BE2C (cell line): ENCODE results near the gene ADAMTS16.

Experiments used
- DNase-seq: peaks from one replicate; pipeline ENCODE4 v3.0.0-alpha.2; 2020
- H3K27me3 ChIP-seq: fragments of 250-450 bp; sonication (Bioruptor Pico); 2 replicates; pipeline ENCODE4 v1.5.1; 2020; ENCODE audit warnings: mild to moderate bottlenecking
- H3K36me3 ChIP-seq: fragments of 250-450 bp; sonication (Bioruptor Pico); 2 replicates; pipeline ENCODE4 v1.5.1; 2020; ENCODE audit warnings: mild to moderate bottlenecking
- H3K4me1 ChIP-seq: fragments of 250-450 bp; sonication (Bioruptor Pico); 2 replicates; pipeline ENCODE4 v1.5.1; 2020
- H3K4me3 ChIP-seq: 2 replicates; pipeline ENCODE4 v1.5.1; 2011; ENCODE audit warnings: low read depth, low read length
- H3K9me3 ChIP-seq: fragments of 250-450 bp; sonication (Bioruptor Pico); 2 replicates; pipeline ENCODE4 v1.5.1; 2020
- CTCF ChIP-seq: IDR thresholded peaks from 2 replicates; pipeline ENCODE4 v1.5.1; 2012; ENCODE audit warnings: mild to moderate bottlenecking, low read depth, low read length

ADAMTS16 gene

DNA sequence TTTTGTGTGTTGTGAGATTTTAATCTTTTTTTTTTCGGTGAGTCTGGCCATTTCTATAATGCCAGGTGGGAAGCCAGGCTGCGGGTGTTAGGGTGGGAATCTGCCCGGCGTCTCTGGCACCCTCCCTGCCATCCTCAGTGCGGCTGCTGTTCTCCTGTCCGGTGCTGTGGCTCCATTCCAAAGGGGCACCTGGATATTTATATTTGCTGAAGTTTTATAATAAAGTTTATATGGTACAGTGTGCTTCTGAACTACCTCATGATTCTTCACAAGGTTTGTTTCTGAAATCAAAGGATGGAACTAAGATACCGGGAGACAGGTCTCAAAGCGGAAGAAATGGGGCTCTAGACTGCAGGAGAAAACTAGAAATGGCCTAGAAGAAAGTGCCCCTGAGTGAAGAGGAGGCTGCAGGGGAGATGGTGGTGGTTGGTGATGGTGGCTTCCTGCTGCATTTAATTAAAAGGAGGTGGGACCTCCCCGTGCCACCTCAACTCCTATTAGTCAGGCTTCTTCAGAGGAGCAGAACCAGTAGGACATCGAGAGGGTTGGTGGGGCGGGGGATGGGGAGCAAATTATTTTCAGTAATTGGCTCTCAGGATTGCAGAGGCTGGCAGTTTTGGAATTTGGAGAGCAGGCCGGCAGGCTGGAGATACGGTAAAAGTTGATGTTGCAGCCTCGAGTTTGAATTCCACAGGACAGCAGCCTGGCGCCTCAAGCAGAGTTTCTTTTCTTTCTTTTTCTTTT is 180.1 kb downstream of the ADAMTS16 start:
- no peaks in the 10 kb centered on the region for H3K36me3 ChIP-seq
- no peak for DNase-seq
- no peak overlapping the region for H3K4me3 ChIP-seq
- TF ChIP-seq CTCF: no peak
- H3K4me1 ChIP-seq: peaks cover 25% of the 10 kb centered on the region
- H3K9me3 ChIP-seq: no peaks in the 10 kb centered on the region
- H3K27me3 ChIP-seq: no peaks in the 10 kb centered on the region

DNA sequence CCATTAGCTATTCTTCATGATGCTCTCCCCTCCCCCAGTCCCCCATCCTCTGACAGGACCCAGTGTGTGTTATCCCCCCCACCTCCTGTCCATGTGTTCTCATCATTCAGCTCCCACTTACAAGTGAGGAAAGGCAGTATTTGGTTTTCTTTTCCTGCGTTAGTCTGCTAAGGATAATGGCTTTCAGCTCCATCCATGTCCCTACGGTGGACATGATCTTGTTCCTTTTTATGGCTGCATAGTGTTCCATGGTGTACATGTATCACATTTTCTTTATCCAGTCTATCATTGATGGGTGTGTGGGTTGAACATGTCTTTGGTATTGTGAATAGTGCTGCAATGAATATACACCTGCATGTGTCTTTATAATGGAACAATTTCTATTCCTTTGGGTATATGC is 181.0 kb downstream of the ADAMTS16 start:
- no peak for TF ChIP-seq CTCF
- Histone ChIP-seq H3K9me3 (no peaks in the 10 kb centered on the region), H3K27me3 (no peaks in the 10 kb centered on the region)

DNA sequence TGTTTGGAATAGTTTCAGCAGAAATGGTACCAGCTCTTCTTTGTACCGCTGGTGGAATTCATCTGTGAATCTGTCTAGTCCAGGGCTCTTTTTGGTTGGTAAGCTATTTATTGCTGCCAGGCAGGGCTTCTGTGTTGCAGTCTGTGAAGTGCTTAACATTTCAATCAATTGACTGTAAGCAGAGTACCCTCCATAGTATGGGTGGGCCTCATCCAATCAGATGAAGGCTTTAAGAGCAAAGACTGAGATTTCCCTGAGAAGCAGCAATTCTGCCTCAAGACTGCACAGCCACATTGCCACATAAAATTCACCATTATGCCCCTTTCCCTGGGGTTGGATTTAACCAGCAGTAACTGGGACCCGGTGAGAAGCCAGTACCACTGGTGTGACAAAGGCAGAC is 183.4 kb downstream of the ADAMTS16 start:
- no peak for TF ChIP-seq CTCF
- no peak for DNase-seq
- no peaks in the 10 kb centered on the region for H3K9me3 ChIP-seq
- no peaks in the 10 kb centered on the region for H3K27me3 ChIP-seq
- H3K4me3 ChIP-seq: no peak overlapping the region
- H3K4me1 ChIP-seq: peaks cover 15% of the 10 kb centered on the region
- H3K36me3 ChIP-seq: no peaks in the 10 kb centered on the region

More for the DNA sequence above, 181.0 kb downstream of the ADAMTS16 start:
- H3K36me3 ChIP-seq: no peaks in the 10 kb centered on the region
- H3K4me1 ChIP-seq: peaks cover 25% of the 10 kb centered on the region
- DNase-seq: no peak
- no peak overlapping the region for H3K4me3 ChIP-seq

DNA sequence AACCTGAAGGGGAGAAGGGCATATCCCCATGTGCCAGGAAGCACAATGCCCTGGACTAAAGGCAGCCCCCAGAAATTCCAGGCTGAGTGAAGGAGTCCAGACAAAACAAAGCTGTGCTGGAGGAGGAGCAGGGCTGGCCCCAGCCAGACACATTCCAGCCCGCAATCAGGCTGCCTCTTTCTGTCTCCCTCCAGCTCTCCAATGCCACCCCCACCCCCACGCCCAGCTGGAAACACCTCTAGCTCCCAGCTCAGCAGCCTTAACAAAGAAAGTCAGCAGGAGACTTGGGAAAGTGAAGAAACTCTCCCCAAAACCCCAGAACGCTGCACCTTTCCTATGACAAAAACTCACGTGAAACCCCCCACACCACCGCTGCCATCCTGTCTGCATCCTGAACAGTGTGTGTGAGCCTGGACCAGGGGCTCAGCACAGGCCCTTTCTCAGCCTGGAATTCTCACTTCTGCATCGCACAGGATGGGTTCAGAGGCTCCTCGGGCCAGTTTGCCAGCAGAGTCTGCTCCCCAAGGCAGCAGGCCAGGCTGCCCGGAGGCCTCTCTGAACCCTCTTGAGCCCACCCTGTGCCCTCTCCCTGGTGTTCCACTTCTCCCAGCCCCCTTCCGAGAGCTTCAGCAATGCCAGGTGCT is 186.1 kb downstream of the ADAMTS16 start:
- DNase-seq: no peak
- Histone ChIP-seq H3K9me3 (no peaks in the 10 kb centered on the region), H3K27me3 (no peaks in the 10 kb centered on the region)

DNA sequence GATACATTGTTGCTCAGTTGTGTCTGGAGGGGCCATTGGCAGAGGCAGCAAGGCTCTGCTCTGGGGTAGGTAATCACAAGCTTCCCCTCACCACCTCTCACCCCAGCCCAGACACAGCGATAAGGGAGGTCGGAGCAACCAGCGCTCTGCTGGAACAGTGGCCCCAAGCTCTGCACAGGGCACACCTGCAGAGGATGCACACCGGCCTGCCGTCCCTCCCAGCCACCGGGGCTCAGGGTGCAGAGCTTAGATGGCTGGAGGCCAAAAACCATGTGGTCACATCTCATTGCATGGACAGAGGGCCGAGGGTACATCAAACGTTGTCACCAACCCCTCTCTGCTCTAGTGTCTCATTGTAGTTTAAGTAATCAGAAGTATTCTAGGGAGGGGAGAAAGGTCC is 187.0 kb downstream of the ADAMTS16 start:
- Histone ChIP-seq H3K27me3 (no peaks in the 10 kb centered on the region), H3K4me3 (no peak overlapping the region), H3K9me3 (no peaks in the 10 kb centered on the region), H3K4me1 (peaks cover 9% of the 10 kb centered on the region; the same call in 1 of the 2 replicates), H3K36me3 (no peaks in the 10 kb centered on the region)
- TF ChIP-seq CTCF: no peak
- no peak for DNase-seq

More for the DNA sequence above, 186.1 kb downstream of the ADAMTS16 start:
- peaks cover 9% of the 10 kb centered on the region; the same call in 1 of the 2 replicates for H3K4me1 ChIP-seq
- no peaks in the 10 kb centered on the region for H3K36me3 ChIP-seq
- no peak for TF ChIP-seq CTCF
- H3K4me3 ChIP-seq: no peak overlapping the region

GRCh38 chr5:5330728-5331452 is 190.8 kb downstream of the ADAMTS16 start:
- H3K9me3 ChIP-seq: no peaks in the 10 kb centered on the region
- peaks cover 11% of the 10 kb centered on the region for H3K4me1 ChIP-seq
- TF ChIP-seq CTCF: no peak
- no peak for DNase-seq
- no peak overlapping the region for H3K4me3 ChIP-seq
- no peaks in the 10 kb centered on the region for H3K27me3 ChIP-seq
- no peaks in the 10 kb centered on the region for H3K36me3 ChIP-seq
